Nephron progenitor cell (in vitro differentiated cells): ENCODE results near the gene NME7.
A peak's percentile ranks its signal among the peaks of the same experiment; 100 is the strongest.
"Not testable (repeated sequence)": the region's sequence is repeated elsewhere in the genome, so short reads cannot be mapped to it uniquely, and the experiment has no call there.

Source experiments
- DNase-seq: peaks from one replicate; pipeline ENCODE4 v3.0.0; 2021
- H3K27ac Mint-ChIP-seq: 2 replicates; pipeline ENCODE4 v1.8.0; 2021; ENCODE audit warnings: mild to moderate bottlenecking, moderate library complexity, mixed read lengths
- H3K27me3 Mint-ChIP-seq: 2 replicates; pipeline ENCODE4 v1.8.0; 2021; ENCODE audit warnings: mild to moderate bottlenecking, low read depth, mixed read lengths; ENCODE audit not compliant: poor library complexity
- H3K36me3 Mint-ChIP-seq: 2 replicates; pipeline ENCODE4 v1.8.0; 2021; ENCODE audit warnings: low read depth, mixed read lengths
- H3K4me1 Mint-ChIP-seq: 2 replicates; pipeline ENCODE4 v1.8.0; 2021; ENCODE audit warnings: mixed read lengths
- H3K4me3 Mint-ChIP-seq: 2 replicates; pipeline ENCODE4 v1.8.0; 2021; ENCODE audit warnings: mild to moderate bottlenecking, moderate library complexity, mixed read lengths
- H3K9me3 Mint-ChIP-seq: 2 replicates; pipeline ENCODE4 v1.8.0; 2021; ENCODE audit warnings: mild to moderate bottlenecking, moderate library complexity, mixed read lengths
- CTCF ChIP-seq: fragments of 200-600 bp; sonication (generic); IDR thresholded peaks from 2 replicates; pipeline ENCODE4 v1.5.0; 2021; ENCODE audit warnings: antibody characterized with exemption

The NME7 gene

GRCh38 chr1:169367686-169368405 is at the start of gene NME7, which contains the start of gene BLZF1:
NME7 (minus strand) TSS chr1:169367797; CDS start chr1:169367710, 87 bp downstream.
BLZF1 (plus strand) TSS chr1:169368195; CDS start chr1:169369523, 1,328 bp downstream.
- Mint-ChIP-seq H3K4me3 (no peak within 1 kb of the TSS), H3K27me3 (no peaks in the 10 kb centered on the region)
- TF ChIP-seq CTCF, result no peak

GRCh38 chr1:169414952-169415351 is 47.4 kb upstream of the NME7 start:
- Mint-ChIP-seq H3K9me3 (peaks cover 34% of the 10 kb centered on the region), H3K36me3 (peaks cover 10% of the 10 kb centered on the region), H3K27ac (no peak overlapping the region), H3K4me3 (no peak overlapping the region), H3K27me3 (peaks cover 4% of the 10 kb centered on the region), H3K4me1 (no peaks in the 10 kb centered on the region)
- no peak for TF ChIP-seq CTCF
- no peak for DNase-seq

More at GRCh38 chr1:169367686-169368405, at the start of gene NME7, which contains the start of gene BLZF1:
- Mint-ChIP-seq H3K4me1 (peaks cover 6% of the 10 kb centered on the region), H3K27ac (no peak within 1 kb of the TSS), H3K9me3 (no peaks in the 10 kb centered on the region), H3K36me3 (peaks cover 12% of the 10 kb centered on the region)
- DNase-seq, result peak; percentile 95

GRCh38 chr1:169408340-169408739 is 40.7 kb upstream of the NME7 start:
- H3K4me3 Mint-ChIP-seq, H3K27me3 Mint-ChIP-seq, H3K4me1 Mint-ChIP-seq, DNase-seq, H3K27ac Mint-ChIP-seq: not testable (repeated sequence)
- Mint-ChIP-seq H3K9me3 (peaks cover 88% of the 10 kb centered on the region), H3K36me3 (peaks cover 41% of the 10 kb centered on the region)

- H3K4me1 Mint-ChIP-seq, DNase-seq, H3K27ac Mint-ChIP-seq, H3K27me3 Mint-ChIP-seq, H3K4me3 Mint-ChIP-seq: not testable (repeated sequence)
- Mint-ChIP-seq H3K9me3 (peaks cover 76% of the 10 kb centered on the region), H3K36me3 (peaks cover 74% of the 10 kb centered on the region)
Measured at GRCh38 chr1:169402578-169402977, 35.0 kb upstream of the NME7 start.

- Mint-ChIP-seq H3K4me3 (no peak overlapping the region), H3K27ac (no peak overlapping the region), H3K9me3 (peaks cover 14% of the 10 kb centered on the region), H3K27me3 (no peaks in the 10 kb centered on the region), H3K4me1 (no peaks in the 10 kb centered on the region), H3K36me3 (peaks cover 74% of the 10 kb centered on the region)
- TF ChIP-seq CTCF, result no peak
- DNase-seq, result no peak
Measured at GRCh38 chr1:169395955-169396354, 28.4 kb upstream of the NME7 start.

- no peaks in the 10 kb centered on the region for H3K4me1 Mint-ChIP-seq
- no peaks in the 10 kb centered on the region for H3K9me3 Mint-ChIP-seq
- H3K4me3 Mint-ChIP-seq, result no peak overlapping the region
- no peak overlapping the region for H3K27ac Mint-ChIP-seq
- no peaks in the 10 kb centered on the region for H3K27me3 Mint-ChIP-seq
- DNase-seq, result no peak
- H3K36me3 Mint-ChIP-seq, result peaks cover 70% of the 10 kb centered on the region
- TF ChIP-seq CTCF, result no peak
Measured at GRCh38 chr1:169392406-169392805, 24.8 kb upstream of the NME7 start.

- H3K27ac Mint-ChIP-seq, result no peak overlapping the region
- H3K4me1 Mint-ChIP-seq, result no peaks in the 10 kb centered on the region
- peaks cover 58% of the 10 kb centered on the region for H3K36me3 Mint-ChIP-seq
- H3K27me3 Mint-ChIP-seq, result no peaks in the 10 kb centered on the region
- TF ChIP-seq CTCF, result no peak
- H3K9me3 Mint-ChIP-seq, result no peaks in the 10 kb centered on the region
- H3K4me3 Mint-ChIP-seq, result no peak overlapping the region
- no peak for DNase-seq
Measured at GRCh38 chr1:169390303-169390702, 22.7 kb upstream of the NME7 start.
